ENCODE results near the gene GLRA3. TPM values are rescaled to one million over a fixed set of nuclear protein-coding genes. Genes with fewer than 3 reads are reported as not detected.

Gene GLRA3
- total and polyA plus RNA-seq, 3 experiments from 2014 or later, result not detected

DNA sequence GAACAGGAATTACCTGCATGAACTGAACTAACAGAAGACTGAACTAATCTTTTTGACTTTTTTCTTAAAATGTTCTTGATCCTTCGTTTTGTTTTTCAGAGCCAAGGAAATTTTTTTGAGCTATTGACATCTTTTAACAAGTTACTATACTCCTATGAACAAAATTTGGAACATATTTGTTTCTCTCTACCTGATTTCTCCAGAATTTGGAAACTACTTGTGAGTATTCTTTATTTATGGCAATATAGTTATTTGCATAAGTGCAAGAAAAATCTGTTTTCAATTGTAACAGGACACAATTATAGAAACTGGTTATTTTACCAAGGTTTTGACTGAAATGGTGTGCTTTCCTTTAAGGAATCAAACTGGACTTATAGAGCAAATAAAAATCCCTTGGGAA, 217.3 kb downstream of the GLRA3 start:
- no peak overlapping the region for H3K27ac Mint-ChIP-seq
- H3K27ac ChIP-seq (ENCODE audit: low read depth, low read length), result no peak overlapping the region
- H3K4me3 ChIP-seq (ENCODE audit: low read length), result no peak overlapping the region
- H3K27me3 Mint-ChIP-seq, result no peaks in the 10 kb centered on the region
- no peak for DNase-seq
- ChIA-PET CTCF (no interaction called here), POLR2A (no interaction called here)
- no peak overlapping the region for H3K4me3 Mint-ChIP-seq
- peaks cover 0 to 1% (median 0%) of the 10 kb centered on the region in 3 donors for H3K36me3 Mint-ChIP-seq
- H3K27me3 ChIP-seq (ENCODE audit: insufficient read depth, low read length, poor library complexity, severe bottlenecking), result no peaks in the 10 kb centered on the region
- no peaks in the 10 kb centered on the region for H3K4me1 ChIP-seq (ENCODE audit: insufficient read depth, low read length)
- H3K9me3 Mint-ChIP-seq, result peaks cover 2 to 10% (median 5%) of the 10 kb centered on the region in 5 donors
- H3K9me3 ChIP-seq (ENCODE audit: low read length), result no peaks in the 10 kb centered on the region
- H3K36me3 ChIP-seq (ENCODE audit: insufficient read depth, low read length), result no peaks in the 10 kb centered on the region
- H3K4me1 Mint-ChIP-seq, result no peaks in the 10 kb centered on the region

DNA sequence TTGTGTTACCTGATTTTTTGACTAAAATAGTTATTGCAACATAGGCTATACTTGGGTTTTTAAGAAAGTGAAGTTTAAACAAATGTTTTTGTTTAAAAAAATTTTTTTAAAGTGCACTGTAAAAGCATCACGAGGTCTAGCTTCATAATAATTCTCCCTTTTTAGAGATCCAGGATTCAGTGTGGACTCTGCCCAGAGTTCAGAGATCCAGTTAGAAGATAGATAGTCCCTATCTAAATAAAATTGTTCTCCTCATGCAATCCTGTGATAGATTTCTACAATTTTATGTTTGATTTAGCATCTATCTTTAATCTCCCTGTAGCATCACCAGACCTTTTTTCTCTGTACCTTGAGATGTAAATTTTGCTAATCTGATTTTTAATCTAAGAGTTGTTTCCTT, 221.3 kb downstream of the GLRA3 start:
- H3K27ac ChIP-seq (ENCODE audit: low read depth, low read length), result no peak overlapping the region
- H3K27me3 ChIP-seq (ENCODE audit: insufficient read depth, low read length, poor library complexity, severe bottlenecking), result no peaks in the 10 kb centered on the region
- Mint-ChIP-seq H3K27me3 (no peaks in the 10 kb centered on the region), H3K4me3 (no peak overlapping the region), H3K27ac (no peak overlapping the region), H3K9me3 (peaks cover 0 to 6% (median 3%) of the 10 kb centered on the region in 5 donors), H3K4me1 (no peaks in the 10 kb centered on the region), H3K36me3 (peaks cover 0 to 1% (median 0%) of the 10 kb centered on the region in 3 donors)
- no peaks in the 10 kb centered on the region for H3K4me1 ChIP-seq (ENCODE audit: insufficient read depth, low read length)
- no peak for DNase-seq
- CTCF ChIA-PET, result no interaction called here
- POLR2A ChIA-PET, result no interaction called here
- H3K36me3 ChIP-seq (ENCODE audit: insufficient read depth, low read length), result no peaks in the 10 kb centered on the region
- H3K4me3 ChIP-seq (ENCODE audit: low read length), result no peak overlapping the region
- no peaks in the 10 kb centered on the region for H3K9me3 ChIP-seq (ENCODE audit: low read length)

DNA sequence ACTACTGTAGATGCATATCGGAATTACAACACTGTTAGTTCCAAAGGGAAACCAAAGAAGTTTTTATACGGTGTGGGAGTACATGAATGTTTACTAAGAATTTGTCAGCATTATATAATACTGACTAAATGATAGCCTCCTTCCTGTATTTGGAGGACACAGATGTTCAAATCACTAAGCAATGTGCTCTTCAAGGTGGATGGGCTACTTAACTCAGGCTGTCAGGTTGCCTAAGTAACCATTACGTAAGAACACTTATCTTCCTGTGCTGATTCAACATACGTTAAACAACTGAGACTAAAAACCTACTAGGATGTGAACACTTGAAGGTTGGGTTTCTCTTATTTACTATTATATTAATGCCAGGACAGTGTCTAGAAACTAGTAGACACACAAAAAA, 224.8 kb downstream of the GLRA3 start:
- H3K9me3 ChIP-seq (ENCODE audit: low read length), result no peaks in the 10 kb centered on the region
- no peaks in the 10 kb centered on the region for H3K36me3 ChIP-seq (ENCODE audit: insufficient read depth, low read length)
- no peak overlapping the region for H3K27ac ChIP-seq (ENCODE audit: low read depth, low read length)
- peaks cover 0 to 4% (median 0%) of the 10 kb centered on the region in 3 donors for H3K36me3 Mint-ChIP-seq
- no peaks in the 10 kb centered on the region for H3K27me3 ChIP-seq (ENCODE audit: insufficient read depth, low read length, poor library complexity, severe bottlenecking)
- no peak for DNase-seq
- POLR2A ChIA-PET, result no interaction called here
- CTCF ChIA-PET, result no interaction called here
- no peak overlapping the region for H3K4me3 ChIP-seq (ENCODE audit: low read length)
- H3K4me1 ChIP-seq (ENCODE audit: insufficient read depth, low read length), result no peaks in the 10 kb centered on the region
- no peaks in the 10 kb centered on the region for H3K4me1 Mint-ChIP-seq
- no peaks in the 10 kb centered on the region for H3K27me3 Mint-ChIP-seq
- no peak overlapping the region for H3K27ac Mint-ChIP-seq
- no peak overlapping the region for H3K4me3 Mint-ChIP-seq
- H3K9me3 Mint-ChIP-seq, result peaks cover 0 to 2% (median 0%) of the 10 kb centered on the region in 5 donors

DNA sequence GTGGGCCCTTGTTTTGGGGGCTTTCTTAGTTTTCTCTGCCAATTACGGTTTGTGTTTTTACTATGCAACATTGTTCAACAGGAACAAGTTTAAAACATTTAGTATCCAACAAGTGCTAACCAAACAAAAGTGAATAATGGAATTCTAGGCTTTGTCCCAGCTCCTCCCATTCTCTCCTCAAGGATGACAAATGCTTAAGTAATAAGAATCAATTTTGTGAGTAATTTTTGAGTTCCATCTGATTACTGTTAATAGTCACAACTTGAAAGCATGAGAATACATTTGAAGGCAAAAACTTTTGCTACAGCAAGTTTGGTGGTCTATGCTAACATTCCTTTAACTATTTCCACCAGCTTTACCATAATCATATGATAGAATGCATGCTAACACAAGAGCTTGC, 228.7 kb downstream of the GLRA3 start:
- Histone ChIP-seq H3K4me3 (ENCODE audit: low read length) (no peak overlapping the region), H3K4me1 (ENCODE audit: insufficient read depth, low read length) (no peaks in the 10 kb centered on the region), H3K9me3 (ENCODE audit: low read length) (no peaks in the 10 kb centered on the region), H3K27me3 (ENCODE audit: insufficient read depth, low read length, poor library complexity, severe bottlenecking) (no peaks in the 10 kb centered on the region), H3K27ac (ENCODE audit: low read depth, low read length) (no peak overlapping the region), H3K36me3 (ENCODE audit: insufficient read depth, low read length) (no peaks in the 10 kb centered on the region)
- Mint-ChIP-seq H3K27ac (no peak overlapping the region), H3K4me1 (no peaks in the 10 kb centered on the region), H3K9me3 (peaks cover 0 to 6% (median 1%) of the 10 kb centered on the region in 5 donors), H3K27me3 (no peaks in the 10 kb centered on the region), H3K4me3 (no peak overlapping the region), H3K36me3 (peaks cover 0 to 2% (median 0%) of the 10 kb centered on the region in 3 donors)
- CTCF ChIA-PET, result no interaction called here
- POLR2A ChIA-PET, result no interaction called here
- DNase-seq, result no peak

DNA sequence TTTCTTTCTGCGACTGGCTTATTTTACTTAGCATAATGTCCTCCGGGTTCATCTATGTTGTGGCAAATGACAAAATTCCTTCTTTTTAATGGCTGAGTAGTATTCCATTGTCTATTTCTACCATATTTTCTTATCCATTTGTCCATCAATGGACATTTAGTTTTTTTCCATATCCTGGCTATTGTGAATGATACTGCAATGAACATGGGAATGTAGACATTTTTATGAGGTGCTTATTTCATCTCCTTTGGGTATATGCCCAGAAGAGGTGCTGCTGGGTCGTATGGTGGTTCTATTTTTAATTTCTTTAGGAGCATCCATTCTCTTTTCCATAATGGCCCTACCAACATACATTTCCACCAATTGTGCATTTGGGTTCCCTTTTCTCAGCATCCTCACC, 230.2 kb downstream of the GLRA3 start:
- no peak for DNase-seq
- no peaks in the 10 kb centered on the region for H3K27me3 ChIP-seq (ENCODE audit: insufficient read depth, low read length, poor library complexity, severe bottlenecking)
- no peaks in the 10 kb centered on the region for H3K4me1 ChIP-seq (ENCODE audit: insufficient read depth, low read length)
- CTCF ChIA-PET, result no interaction called here
- H3K4me1 Mint-ChIP-seq, result no peaks in the 10 kb centered on the region
- H3K36me3 ChIP-seq (ENCODE audit: insufficient read depth, low read length), result no peaks in the 10 kb centered on the region
- H3K9me3 ChIP-seq (ENCODE audit: low read length), result no peaks in the 10 kb centered on the region
- peaks cover 0 to 2% (median 0%) of the 10 kb centered on the region in 3 donors for H3K36me3 Mint-ChIP-seq
- H3K27me3 Mint-ChIP-seq, result no peaks in the 10 kb centered on the region
- peaks cover 0 to 6% (median 1%) of the 10 kb centered on the region in 5 donors for H3K9me3 Mint-ChIP-seq
- no peak overlapping the region for H3K27ac Mint-ChIP-seq
- POLR2A ChIA-PET, result no interaction called here
- no peak overlapping the region for H3K4me3 Mint-ChIP-seq
- H3K27ac ChIP-seq (ENCODE audit: low read depth, low read length), result no peak overlapping the region
- H3K4me3 ChIP-seq (ENCODE audit: low read length), result no peak overlapping the region

DNA sequence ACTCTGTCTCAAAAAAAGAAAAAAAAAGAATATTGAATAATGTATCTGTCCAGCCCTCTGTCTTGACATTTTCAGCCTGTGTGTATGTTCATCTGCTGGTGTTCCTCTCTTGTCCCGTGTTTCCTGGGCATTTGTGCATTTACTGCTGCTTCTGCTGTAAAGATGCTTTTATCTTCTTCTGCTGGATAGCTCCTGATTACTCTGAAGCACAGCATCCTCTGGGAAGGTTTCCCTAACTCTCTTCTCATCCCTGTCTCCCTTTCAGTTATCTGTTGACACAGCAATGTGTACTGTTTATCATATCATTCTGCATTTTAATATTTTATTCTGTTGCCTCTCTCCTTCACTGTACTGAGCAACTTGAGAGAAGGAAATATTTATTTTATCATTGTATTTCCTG, 232.5 kb downstream of the GLRA3 start:
- Histone ChIP-seq H3K4me1 (ENCODE audit: insufficient read depth, low read length) (no peaks in the 10 kb centered on the region), H3K36me3 (ENCODE audit: insufficient read depth, low read length) (no peaks in the 10 kb centered on the region), H3K4me3 (ENCODE audit: low read length) (no peak overlapping the region), H3K27ac (ENCODE audit: low read depth, low read length) (no peak overlapping the region), H3K27me3 (ENCODE audit: insufficient read depth, low read length, poor library complexity, severe bottlenecking) (no peaks in the 10 kb centered on the region), H3K9me3 (ENCODE audit: low read length) (no peaks in the 10 kb centered on the region)
- ChIA-PET POLR2A (no interaction called here), CTCF (no interaction called here)
- Mint-ChIP-seq H3K27ac (no peak overlapping the region), H3K4me1 (peaks cover 0 to 11% (median 10%) of the 10 kb centered on the region in 3 donors), H3K9me3 (peaks cover 0 to 6% (median 2%) of the 10 kb centered on the region in 5 donors), H3K27me3 (no peaks in the 10 kb centered on the region), H3K4me3 (no peak overlapping the region), H3K36me3 (peaks cover 0 to 2% (median 0%) of the 10 kb centered on the region in 3 donors)
- no peak for DNase-seq

DNA sequence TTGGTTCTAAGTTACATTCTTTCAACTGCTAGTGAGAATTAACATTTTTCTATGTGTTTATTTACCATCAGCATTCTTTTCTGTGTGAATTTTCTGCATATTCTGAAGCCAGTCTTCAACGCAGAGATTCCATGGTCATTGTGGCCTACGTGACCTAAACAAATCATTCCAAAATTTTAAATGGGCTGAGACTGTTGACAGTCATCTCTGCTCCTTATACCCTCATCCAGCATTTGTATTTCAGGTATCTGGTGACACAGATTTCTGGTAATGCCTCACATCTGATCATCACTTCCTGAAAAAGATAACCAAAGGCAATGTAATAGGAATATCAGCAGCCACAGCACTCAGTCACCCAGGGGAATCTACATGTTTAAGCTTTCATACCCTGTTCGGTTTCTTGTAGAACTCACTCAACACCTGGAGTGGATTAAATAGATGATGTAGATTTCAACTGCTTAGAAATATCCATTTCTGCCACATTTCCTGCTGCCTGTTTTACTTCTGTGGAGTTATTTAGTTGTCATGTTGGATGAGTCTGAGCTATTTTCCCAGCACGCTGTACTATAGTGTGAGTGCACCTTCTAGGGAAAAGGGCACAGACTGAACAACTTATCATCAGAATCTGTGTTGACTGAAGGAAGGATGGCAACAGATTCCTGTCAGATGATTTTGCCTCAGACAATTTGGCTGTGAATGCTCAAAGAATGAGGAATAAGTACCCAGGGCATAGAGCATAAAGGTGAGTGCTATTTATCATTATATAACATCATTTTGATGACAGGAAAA, 233.7 kb downstream of the GLRA3 start:
- CTCF ChIA-PET, result no interaction called here
- Mint-ChIP-seq H3K36me3 (no peaks in the 10 kb centered on the region), H3K27me3 (no peaks in the 10 kb centered on the region)

DNA sequence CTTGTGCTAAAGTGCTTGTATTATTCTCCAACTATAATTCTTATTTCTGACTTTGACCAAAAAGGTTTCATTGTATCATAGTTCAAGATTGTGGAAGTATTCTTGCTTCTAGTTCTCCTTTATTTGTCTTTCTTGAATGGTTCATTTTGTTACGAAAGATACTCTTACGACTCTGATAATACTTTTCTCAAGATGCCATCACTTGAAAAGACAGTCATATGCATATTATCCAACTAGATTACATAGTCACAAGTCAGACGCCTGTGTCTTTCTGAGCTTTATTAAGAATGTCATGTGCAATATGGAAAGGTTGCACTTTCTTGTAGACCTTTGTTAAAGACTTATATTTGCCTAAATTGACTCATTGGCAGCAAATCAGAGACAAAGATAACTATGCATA, 235.3 kb downstream of the GLRA3 start:
- no peaks in the 10 kb centered on the region for H3K9me3 ChIP-seq (ENCODE audit: low read length)
- no peaks in the 10 kb centered on the region for H3K27me3 Mint-ChIP-seq
- H3K4me1 ChIP-seq (ENCODE audit: insufficient read depth, low read length), result no peaks in the 10 kb centered on the region
- no peaks in the 10 kb centered on the region for H3K36me3 ChIP-seq (ENCODE audit: insufficient read depth, low read length)
- H3K4me1 Mint-ChIP-seq, result peaks cover 5 to 17% (median 17%) of the 10 kb centered on the region in 3 donors
- no peak overlapping the region for H3K4me3 ChIP-seq (ENCODE audit: low read length)
- no peak overlapping the region for H3K27ac ChIP-seq (ENCODE audit: low read depth, low read length)
- H3K9me3 Mint-ChIP-seq, result peaks cover 0 to 8% (median 0%) of the 10 kb centered on the region in 5 donors
- H3K27me3 ChIP-seq (ENCODE audit: insufficient read depth, low read length, poor library complexity, severe bottlenecking), result no peaks in the 10 kb centered on the region
- H3K4me3 Mint-ChIP-seq, result no peak overlapping the region
- no peaks in the 10 kb centered on the region for H3K36me3 Mint-ChIP-seq
- no peak overlapping the region for H3K27ac Mint-ChIP-seq
- CTCF ChIA-PET, result no interaction called here
- no peak for DNase-seq
- POLR2A ChIA-PET, result no interaction called here

More for the DNA sequence above, 233.7 kb downstream of the GLRA3 start:
- Mint-ChIP-seq H3K27ac (no peak overlapping the region), H3K9me3 (peaks cover 0 to 6% (median 2%) of the 10 kb centered on the region in 5 donors), H3K4me1 (peaks cover 5 to 17% (median 17%) of the 10 kb centered on the region in 3 donors), H3K4me3 (no peak overlapping the region)
- POLR2A ChIA-PET, result no interaction called here
- H3K27ac ChIP-seq (ENCODE audit: low read depth, low read length), result no peak overlapping the region
- H3K9me3 ChIP-seq (ENCODE audit: low read length), result no peaks in the 10 kb centered on the region
- no peak overlapping the region for H3K4me3 ChIP-seq (ENCODE audit: low read length)
- H3K27me3 ChIP-seq (ENCODE audit: insufficient read depth, low read length, poor library complexity, severe bottlenecking), result no peaks in the 10 kb centered on the region
- H3K36me3 ChIP-seq (ENCODE audit: insufficient read depth, low read length), result no peaks in the 10 kb centered on the region
- no peak for DNase-seq
- H3K4me1 ChIP-seq (ENCODE audit: insufficient read depth, low read length), result no peaks in the 10 kb centered on the region
